NCI-H2171 (cell line): ENCODE results near the gene MEGF8.

Experiments used
- DNase-seq: peaks from one replicate; lab custom pipeline; 2025; lab: John Stamatoyannopoulos, UW

MEGF8 gene

GRCh38 chr19:42286349-42287016 lies 39.0 kb upstream of the MEGF8 start:
- no peak for DNase-seq

DNA sequence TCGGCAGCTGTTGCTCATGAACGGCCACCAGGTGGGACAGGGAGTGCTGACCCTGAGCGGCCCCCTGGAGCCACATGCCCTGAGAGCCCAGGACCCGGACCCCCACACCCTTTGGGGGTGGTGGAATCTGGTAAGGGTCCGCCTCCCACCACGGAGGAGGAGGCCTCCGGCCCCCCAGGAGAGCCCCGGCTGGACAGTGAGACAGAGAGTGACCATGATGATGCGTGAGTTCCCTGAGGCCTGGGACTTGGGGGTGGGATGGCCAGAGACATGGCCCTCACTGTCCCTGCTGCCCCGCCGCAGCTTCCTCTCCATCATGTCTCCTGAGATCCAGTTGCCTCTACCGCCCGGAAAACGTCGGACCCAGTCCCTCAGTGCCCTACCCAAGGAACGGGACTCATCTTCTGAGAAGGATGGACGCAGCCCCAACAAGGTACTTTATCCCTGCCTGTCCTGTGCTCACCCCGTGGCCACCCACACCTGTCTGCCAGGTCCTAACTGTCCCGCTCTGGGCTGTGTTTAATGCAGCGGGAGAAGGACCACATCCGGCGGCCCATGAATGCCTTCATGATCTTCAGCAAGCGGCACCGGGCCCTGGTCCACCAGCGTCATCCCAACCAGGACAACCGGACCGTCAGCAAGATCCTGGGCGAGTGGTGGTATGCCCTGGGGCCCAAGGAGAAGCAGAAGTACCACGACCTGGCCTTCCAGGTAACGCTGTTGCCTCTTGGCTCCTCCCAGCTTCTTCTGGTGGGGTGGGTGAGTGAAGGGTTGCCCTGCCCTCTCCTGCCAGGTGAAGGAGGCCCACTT lies 38.2 kb upstream of the MEGF8 start:
- no peak for DNase-seq

GRCh38 chr19:42287827-42288107 lies 37.7 kb upstream of the MEGF8 start:
- no peak for DNase-seq

DNA sequence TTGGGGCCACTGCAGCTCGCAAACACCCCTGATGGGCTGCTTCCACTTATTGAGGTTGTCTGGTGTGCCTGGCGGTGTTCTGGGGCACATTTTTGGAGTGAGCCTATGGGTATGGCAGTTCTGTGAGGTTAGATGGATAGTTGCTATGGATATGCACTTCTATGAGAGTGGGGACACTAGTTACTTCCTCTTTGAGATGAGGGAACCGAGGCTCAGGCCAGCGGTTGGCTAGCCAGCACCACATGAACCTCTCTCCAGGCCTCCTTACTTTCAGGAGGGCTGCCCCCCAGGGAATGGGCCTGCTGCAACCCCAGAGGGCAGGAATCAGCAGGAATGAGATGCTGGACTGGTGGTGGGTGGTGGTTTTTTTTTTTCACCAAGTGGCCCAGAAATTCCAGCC lies 37.0 kb upstream of the MEGF8 start:
- DNase-seq = no peak

DNA sequence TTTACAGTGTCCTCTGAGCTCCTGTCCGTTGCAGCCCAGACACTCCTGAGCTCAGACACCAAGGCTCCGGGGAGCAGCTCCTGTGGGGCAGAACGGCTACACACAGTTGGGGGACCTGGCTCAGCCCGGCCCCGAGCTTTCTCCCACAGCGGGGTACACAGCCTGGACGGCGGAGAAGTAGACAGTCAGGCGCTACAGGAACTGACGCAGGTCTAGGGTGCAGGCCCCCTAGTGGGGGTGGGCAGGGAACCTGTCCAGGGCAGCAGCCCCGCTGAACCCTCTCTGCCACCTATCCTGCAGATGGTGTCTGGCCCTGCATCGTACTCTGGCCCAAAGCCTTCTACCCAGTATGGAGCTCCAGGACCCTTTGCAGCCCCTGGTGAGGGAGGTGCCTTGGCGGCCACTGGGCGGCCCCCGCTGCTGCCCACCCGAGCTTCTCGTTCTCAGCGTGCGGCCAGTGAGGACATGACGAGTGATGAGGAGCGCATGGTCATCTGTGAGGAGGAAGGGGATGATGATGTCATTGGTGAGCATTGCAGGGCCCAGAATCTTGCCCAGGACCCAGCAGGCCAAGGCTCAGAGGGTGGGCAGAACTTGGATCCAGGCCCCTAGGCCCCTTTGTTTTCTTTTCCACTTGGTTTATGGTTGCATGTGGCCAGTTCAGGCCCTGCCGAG lies 36.4 kb upstream of the MEGF8 start:
- DNase-seq = no peak

- no peak for DNase-seq
Measured at GRCh38 chr19:42289556-42290041, 35.8 kb upstream of the MEGF8 start.

- DNase-seq = no peak
Measured at GRCh38 chr19:42290136-42290522, 35.3 kb upstream of the MEGF8 start.

- DNase-seq = no peak
Measured at GRCh38 chr19:42290523-42291434, 34.7 kb upstream of the MEGF8 start.

GRCh38 chr19:42291435-42291810 lies 34.0 kb upstream of the MEGF8 start:
- DNase-seq = no peak

GRCh38 chr19:42292042-42292960 lies 33.1 kb upstream of the MEGF8 start:
- DNase-seq = no peak

DNA sequence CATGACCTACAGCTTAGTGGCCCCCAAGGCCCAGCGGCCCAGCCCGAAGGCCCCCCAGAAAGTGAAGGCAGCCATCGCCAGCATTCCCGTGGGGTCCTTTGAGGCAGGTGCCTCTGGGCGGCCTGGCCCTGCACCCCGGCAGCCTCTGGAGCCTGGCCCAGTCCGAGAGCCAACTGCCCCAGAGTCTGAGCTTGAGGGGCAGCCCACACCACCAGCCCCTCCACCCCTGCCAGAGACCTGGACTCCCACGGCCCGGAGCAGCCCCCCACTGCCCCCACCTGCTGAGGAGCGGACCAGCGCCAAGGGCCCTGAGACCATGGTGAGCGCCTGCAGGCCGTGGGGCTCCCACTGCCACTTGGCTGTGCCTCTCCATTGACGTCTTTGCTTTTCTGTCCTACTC lies 32.5 kb upstream of the MEGF8 start:
- no peak for DNase-seq

DNA sequence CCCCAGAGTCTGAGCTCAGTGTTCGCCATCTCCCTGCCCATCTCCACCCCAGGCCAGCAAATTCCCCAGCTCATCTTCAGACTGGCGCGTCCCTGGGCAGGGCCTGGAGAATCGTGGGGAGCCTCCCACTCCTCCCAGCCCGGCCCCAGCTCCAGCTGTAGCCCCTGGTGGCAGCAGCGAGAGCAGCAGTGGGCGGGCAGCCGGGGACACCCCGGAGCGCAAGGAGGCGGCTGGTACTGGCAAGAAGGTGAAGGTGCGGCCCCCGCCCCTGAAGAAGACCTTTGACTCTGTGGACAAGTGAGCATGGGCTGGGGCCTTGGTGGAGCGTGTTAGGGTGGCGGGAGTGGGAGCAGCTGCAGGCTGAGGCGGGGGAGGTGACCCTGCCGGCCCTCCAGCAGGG lies 31.9 kb upstream of the MEGF8 start:
- no peak for DNase-seq

DNA sequence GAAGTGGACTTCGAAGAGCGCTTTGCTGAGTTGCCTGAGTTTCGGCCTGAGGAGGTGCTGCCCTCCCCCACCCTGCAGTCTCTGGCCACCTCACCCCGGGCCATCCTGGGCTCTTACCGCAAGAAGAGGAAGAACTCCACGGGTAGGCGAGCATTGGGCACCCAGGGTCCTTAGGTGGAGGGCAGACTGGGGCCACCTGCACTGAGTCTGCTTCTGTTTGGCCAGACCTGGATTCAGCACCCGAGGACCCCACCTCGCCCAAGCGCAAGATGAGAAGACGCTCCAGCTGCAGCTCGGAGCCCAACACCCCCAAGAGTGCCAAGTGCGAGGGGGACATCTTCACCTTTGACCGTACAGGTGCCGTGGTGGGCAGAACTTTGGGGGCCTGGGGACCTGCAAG lies 31.5 kb upstream of the MEGF8 start:
- DNase-seq = no peak

DNA sequence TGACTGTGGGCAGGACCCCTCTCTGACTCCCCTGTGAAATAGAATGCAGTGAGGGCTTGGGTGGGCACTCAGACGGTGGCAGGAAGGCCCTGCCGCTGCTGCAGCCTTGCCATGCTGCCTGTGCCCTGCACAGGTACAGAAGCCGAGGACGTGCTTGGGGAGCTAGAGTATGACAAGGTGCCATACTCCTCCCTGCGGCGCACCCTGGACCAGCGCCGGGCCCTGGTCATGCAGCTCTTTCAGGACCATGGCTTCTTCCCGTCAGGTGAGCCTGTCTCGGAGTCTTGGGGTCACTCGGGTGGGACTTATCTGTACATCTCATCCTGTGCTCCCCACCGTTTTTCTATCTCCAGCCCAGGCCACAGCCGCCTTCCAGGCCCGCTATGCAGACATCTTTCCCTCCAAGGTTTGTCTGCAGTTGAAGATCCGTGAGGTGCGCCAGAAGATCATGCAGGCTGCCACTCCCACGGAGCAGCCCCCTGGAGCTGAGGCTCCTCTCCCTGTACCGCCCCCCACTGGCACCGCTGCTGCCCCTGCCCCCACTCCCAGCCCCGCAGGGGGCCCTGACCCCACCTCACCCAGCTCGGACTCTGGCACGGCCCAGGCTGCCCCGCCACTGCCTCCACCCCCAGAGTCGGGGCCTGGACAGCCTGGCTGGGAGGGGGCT lies 30.8 kb upstream of the MEGF8 start:
- DNase-seq = no peak

- DNase-seq = no peak
Measured at GRCh38 chr19:42295342-42295741, 30.1 kb upstream of the MEGF8 start.

DNA sequence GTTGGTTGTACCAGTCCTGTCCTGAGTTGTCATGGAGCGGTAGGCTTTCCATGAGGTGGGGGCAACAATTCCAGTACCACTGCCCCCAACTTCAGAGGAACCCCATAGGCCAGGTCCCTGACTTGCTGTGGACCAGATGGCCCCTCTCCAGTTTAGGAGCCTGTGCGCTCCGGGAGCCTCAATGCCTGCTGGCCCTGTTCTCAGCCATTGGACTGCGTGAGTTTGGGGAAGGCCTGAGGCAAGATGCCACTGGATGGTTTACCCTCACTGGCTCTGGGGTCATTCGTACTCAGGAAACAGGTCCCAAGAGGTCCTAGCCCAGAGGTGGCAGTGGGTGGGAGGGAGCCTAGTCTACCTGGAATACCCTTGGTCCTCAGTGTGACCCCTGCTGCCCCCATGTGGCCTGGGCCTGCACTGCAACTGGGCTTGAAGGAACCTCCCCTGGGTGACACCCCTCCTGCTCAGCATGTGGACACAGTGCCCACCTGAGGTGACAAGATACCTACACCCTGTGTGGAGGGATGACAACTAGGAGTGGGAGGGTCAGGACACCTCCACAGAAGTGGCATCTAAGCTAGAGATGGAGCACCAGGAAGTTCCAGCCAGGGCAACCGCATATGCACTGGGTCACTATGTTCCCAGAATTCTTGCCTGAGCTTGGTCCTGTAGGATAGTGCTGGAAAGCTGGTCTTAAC lies 29.5 kb upstream of the MEGF8 start:
- peak; percentile 16 for DNase-seq

DNA sequence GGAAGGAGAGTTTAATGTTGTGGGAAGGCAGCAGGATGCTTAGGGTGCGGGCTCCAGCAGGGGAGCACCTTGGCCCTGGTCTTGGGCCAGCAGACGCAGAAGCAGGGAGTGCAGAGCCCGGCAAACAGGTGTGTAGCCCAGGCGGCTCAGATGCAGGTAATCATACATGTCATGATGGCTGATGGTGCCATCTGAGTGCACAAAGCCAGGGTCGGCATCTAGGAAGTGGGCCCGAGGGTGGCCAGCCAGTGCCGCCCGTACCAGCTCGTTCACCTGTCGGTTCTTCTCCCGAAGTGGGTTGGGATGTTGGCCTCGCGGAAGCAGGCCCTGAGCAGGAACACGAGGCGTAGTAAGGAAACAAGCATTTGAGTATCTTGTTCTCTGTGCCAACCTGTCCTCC lies 28.4 kb upstream of the MEGF8 start:
- DNase-seq = no peak

- DNase-seq = no peak
Measured at GRCh38 chr19:42301646-42302203, 23.7 kb upstream of the MEGF8 start, which contains the start of gene PRR19. PRR19 (plus strand) TSS chr19:42302132; CDS start chr19:42309585, 7,453 bp downstream.

- DNase-seq = no peak
Measured at GRCh38 chr19:42303101-42303464, 22.4 kb upstream of the MEGF8 start.

- DNase-seq = no peak
Measured at GRCh38 chr19:42303876-42304275, 21.6 kb upstream of the MEGF8 start.
